HCT116 (cell line): ENCODE data around the gene ESD. TPM values are rescaled to one million over a fixed set of nuclear protein-coding genes. Genes with fewer than 3 reads are reported as not detected.

Source experiments
- ATAC-seq: fragments of 200-7000 bp; cut with Tn5 transposase; 2 replicates; pipeline ENCODE4 v1.9.1; 2020; ENCODE audit warnings: mild to moderate bottlenecking, moderate library complexity
- BruUV-seq: library from RNA; stranded (reverse); fragments of 400-500 nt; replicated peaks from 2 replicates; lab custom pipeline; 2021; lab: Mats Ljungman, UMichigan
- CTCF ChIA-PET: fragments of 300-600 bp; sonication (Branson Sonifier 250); formaldehyde crosslinking; loops from one replicate; lab custom pipeline; 2021; ENCODE audit warnings: antibody characterized with exemption; lab: Charles Lee
- POLR2A ChIA-PET: fragments of 300-600, 350-600 bp; sonication (Branson Sonifier 250); formaldehyde crosslinking; loops from one replicate; lab custom pipeline; 2021; ENCODE audit warnings: antibody characterized with exemption; lab: Charles Lee
- RAD21 ChIA-PET, 2 experiments: fragments of 300-600 bp; sonication (Branson Sonifier 250); formaldehyde crosslinking; loops; one replicate each; lab custom pipeline; 2023; ENCODE audit warnings: low total read pairs in 2 of 2; ENCODE audit not compliant: uncharacterized antibody in 2 of 2, unreplicated experiment in 2 of 2, low non-redundant PET in 1 of 2; lab: Charles Lee
- DNase-seq: peaks from one replicate; pipeline ENCODE4 v3.0.0-alpha.2; 2010; ENCODE audit warnings: low read depth, low spot score
- H2AFZ ChIP-seq: fragments of 200-600 bp; shearing (Covaris generic), sonication (generic); 2 replicates; pipeline ENCODE4 v1.6.1; 2017; ENCODE audit warnings: low read depth, mixed run types, mixed read lengths, antibody characterized with exemption, low read length; ENCODE audit not compliant: poor library complexity, severe bottlenecking
- H3K27ac ChIP-seq: 2 replicates; pipeline ENCODE4 v1.5.1; 2012; ENCODE audit warnings: low read depth, low read length
- H3K27me3 ChIP-seq: fragments of 200-600 bp; sonication (generic); 2 replicates; pipeline ENCODE4 v1.6.1; 2016; ENCODE audit warnings: mixed run types, low read length, mixed read lengths; ENCODE audit not compliant: insufficient read depth
- H3K36me3 ChIP-seq, 2 experiments: fragments of 200-500 bp in 1 of 2; fragments of 200-600 bp in 1 of 2; sonication (Bioruptor generic) in 1 of 2; sonication (generic) in 1 of 2; 2 replicates each; pipeline versions ENCODE4 v1.5.1 to v1.6.1; 2014 to 2016; ENCODE audit warnings: low read length in 2 of 2, inconsistent platforms in 1 of 2, mixed read lengths in 1 of 2, mixed run types in 1 of 2; ENCODE audit not compliant: insufficient read depth in 2 of 2, control insufficient read depth in 1 of 2
- H3K4me1 ChIP-seq, 2 experiments: fragments of 200-600 bp in 1 of 2; sonication (generic) in 1 of 2; 2 replicates each; pipeline versions ENCODE4 v1.5.1 to v1.6.1; 2012 to 2017; ENCODE audit warnings: low read length in 2 of 2, inconsistent platforms in 1 of 2, mild to moderate bottlenecking in 1 of 2, mixed read lengths in 1 of 2, mixed run types in 1 of 2, moderate library complexity in 1 of 2; ENCODE audit not compliant: insufficient read depth in 2 of 2, control insufficient read depth in 1 of 2
- H3K4me2 ChIP-seq: fragments of 200-600 bp; sonication (generic); 2 replicates; pipeline ENCODE4 v1.6.1; 2017; ENCODE audit warnings: mixed run types, low read length, mixed read lengths
- H3K4me3 ChIP-seq, 2 experiments: fragments of 200-600 bp in 1 of 2; sonication (generic) in 1 of 2; replicated peaks in 1 of 2; 2 replicates each; pipeline ENCODE4 v1.5.1; 2011 to 2016; ENCODE audit warnings: low read length in 2 of 2, control low read depth in 1 of 2, low read depth in 1 of 2, mild to moderate bottlenecking in 1 of 2, mixed read lengths in 1 of 2, mixed run types in 1 of 2
- H3K79me2 ChIP-seq: fragments of 200-600 bp; sonication (generic); 2 replicates; pipeline ENCODE4 v1.6.1; 2017; ENCODE audit warnings: mild to moderate bottlenecking, mixed run types, low read length, moderate library complexity, mixed read lengths; ENCODE audit not compliant: insufficient read depth
- H3K9ac ChIP-seq: fragments of 200-600 bp; sonication (generic); 2 replicates; pipeline ENCODE4 v1.6.1; 2016; ENCODE audit warnings: low read length, mixed read lengths
- H3K9me2 ChIP-seq: fragments of 200-600 bp; sonication (generic), shearing (Covaris generic); 2 replicates; pipeline ENCODE4 v1.6.1; 2017; ENCODE audit warnings: mixed run types, mild to moderate bottlenecking, moderate library complexity; ENCODE audit not compliant: insufficient read depth
- H3K9me3 ChIP-seq, 2 experiments: fragments of 200-500 bp in 1 of 2; fragments of 200-600 bp in 1 of 2; sonication (Bioruptor generic) in 1 of 2; sonication (generic) in 1 of 2; 2 replicates each; pipeline ENCODE4 v1.6.1; 2014 to 2017; ENCODE audit warnings: low read length in 2 of 2, mixed read lengths in 2 of 2, inconsistent platforms in 1 of 2, low read depth in 1 of 2, mild to moderate bottlenecking in 1 of 2, mixed run types in 1 of 2, moderate library complexity in 1 of 2; ENCODE audit not compliant: control insufficient read depth in 1 of 2, insufficient read depth in 1 of 2
- H4K20me1 ChIP-seq: fragments of 200-600 bp; sonication (generic), shearing (Covaris generic); 2 replicates; pipeline ENCODE4 v1.6.1; 2017; ENCODE audit warnings: mixed run types, mild to moderate bottlenecking, moderate library complexity; ENCODE audit not compliant: insufficient read depth
- CEBPB ChIP-seq: IDR thresholded peaks from 2 replicates; pipeline ENCODE4 v1.6.1; 2012; ENCODE audit warnings: low read depth
- EGR1 ChIP-seq: IDR thresholded peaks from 2 replicates; pipeline ENCODE4 v1.6.1; 2012; ENCODE audit warnings: low read depth
- ELF1 ChIP-seq: IDR thresholded peaks from 2 replicates; pipeline ENCODE4 v1.6.1; 2012; ENCODE audit warnings: low read depth, borderline replicate concordance
- EZH2phosphoT487 ChIP-seq: fragments of 200-600 bp; IDR thresholded peaks from 2 replicates; pipeline ENCODE4 v1.6.1; 2018; ENCODE audit warnings: antibody characterized with exemption, borderline replicate concordance
- FOSL1 ChIP-seq: IDR thresholded peaks from 2 replicates; pipeline ENCODE4 v1.6.1; 2012; ENCODE audit warnings: low read depth
- JUND ChIP-seq: IDR thresholded peaks from 2 replicates; pipeline ENCODE4 v1.6.1; 2012
- POLR2A ChIP-seq: IDR thresholded peaks from 2 replicates; pipeline ENCODE4 v1.7.0; 2011; ENCODE audit warnings: borderline replicate concordance; ENCODE audit not compliant: insufficient read depth, insufficient read length; ENCODE audit errors: extremely low read depth
- RAD21 ChIP-seq: IDR thresholded peaks from 2 replicates; pipeline ENCODE4 v1.6.1; 2012; ENCODE audit warnings: low read depth, mild to moderate bottlenecking
- SP1 ChIP-seq: IDR thresholded peaks from 2 replicates; pipeline ENCODE4 v1.6.1; 2012; ENCODE audit warnings: low read depth
- TCF7L2 ChIP-seq: IDR thresholded peaks from 2 replicates; pipeline ENCODE4 v1.7.0; 2011; ENCODE audit warnings: borderline replicate concordance, inconsistent platforms; ENCODE audit not compliant: insufficient read depth, insufficient read length; ENCODE audit errors: extremely low read depth
- YY1 ChIP-seq: IDR thresholded peaks from 2 replicates; pipeline ENCODE4 v1.6.1; 2011; ENCODE audit warnings: low read length, low read depth, moderate library complexity, mild to moderate bottlenecking; ENCODE audit not compliant: insufficient replicate concordance; ENCODE audit errors: extremely low read depth
- ZBTB33 ChIP-seq: IDR thresholded peaks from 2 replicates; pipeline ENCODE4 v1.6.1; 2011; ENCODE audit warnings: mild to moderate bottlenecking, low read length, moderate library complexity; ENCODE audit not compliant: insufficient replicate concordance; ENCODE audit errors: extremely low read depth
- ZFX ChIP-seq: fragments of 450-650 bp; IDR thresholded peaks from 2 replicates; pipeline ENCODE4 v1.6.1; 2017
- ZNF274 ChIP-seq: fragments of 200-500 bp; sonication (Bioruptor generic); IDR thresholded peaks from 2 replicates; pipeline ENCODE4 v1.6.1; 2014; ENCODE audit warnings: mild to moderate bottlenecking, low read depth, low read length, inconsistent platforms
- intact Hi-C: fragments of 100-400 bp; cut with micrococcal nuclease; formaldehyde crosslinking; loops from 2 replicates; pipeline ENCODE4 v1.10.0; 2022
- total RNA-seq: library from RNA; stranded (reverse); gene quantifications from one replicate; pipeline ENCODE4 v1.2.1, GENCODE V29; 2021; ENCODE audit not compliant: unreplicated experiment
- TF ChIP-seq, protein P1 (sequence below): IDR thresholded peaks from 2 replicates; pipeline ENCODE4 v1.6.1; 2012; ENCODE audit warnings: low read depth
- TF ChIP-seq, protein P2 (sequence below): IDR thresholded peaks from 2 replicates; pipeline ENCODE4 v1.6.1; 2012

ESD gene
- total RNA-seq, 1 experiment from 2014 or later, result 111 TPM

DNA sequence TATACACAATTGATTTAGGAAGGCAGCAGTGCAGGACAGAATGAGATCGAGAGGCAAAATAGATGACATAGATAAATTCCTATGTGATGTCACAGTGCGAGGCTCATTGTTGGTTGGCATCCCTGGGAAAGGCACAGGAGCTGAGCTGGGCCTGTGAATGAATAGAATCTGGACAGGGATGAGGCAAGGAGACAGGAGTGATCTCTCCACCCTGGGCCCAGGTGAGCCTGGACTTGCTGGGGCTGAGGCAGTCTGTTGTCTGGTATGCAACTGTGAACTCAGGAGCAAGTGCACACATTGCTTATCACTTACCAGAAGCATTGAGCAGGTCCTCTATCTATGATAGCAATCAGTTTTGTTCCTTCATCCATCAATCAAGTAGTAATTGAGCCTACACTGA, 48.2 kb upstream of the ESD start:
- no peaks in the 10 kb centered on the region for H3K36me3 ChIP-seq
- RAD21 ChIA-PET, result no interaction called here
- H4K20me1 ChIP-seq, result no peaks in the 10 kb centered on the region
- H3K4me3 ChIP-seq, result no peak overlapping the region
- no peak overlapping the region for H3K4me2 ChIP-seq
- no peaks in the 10 kb centered on the region for H3K9me2 ChIP-seq
- H3K79me2 ChIP-seq, result no peaks in the 10 kb centered on the region
- no peaks in the 10 kb centered on the region for H3K9me3 ChIP-seq
- no peak overlapping the region for H2AFZ ChIP-seq
- CTCF ChIA-PET, result no interaction called here
- TF ChIP-seq CEBPB, result no peak
- TF ChIP-seq, protein P1, sequence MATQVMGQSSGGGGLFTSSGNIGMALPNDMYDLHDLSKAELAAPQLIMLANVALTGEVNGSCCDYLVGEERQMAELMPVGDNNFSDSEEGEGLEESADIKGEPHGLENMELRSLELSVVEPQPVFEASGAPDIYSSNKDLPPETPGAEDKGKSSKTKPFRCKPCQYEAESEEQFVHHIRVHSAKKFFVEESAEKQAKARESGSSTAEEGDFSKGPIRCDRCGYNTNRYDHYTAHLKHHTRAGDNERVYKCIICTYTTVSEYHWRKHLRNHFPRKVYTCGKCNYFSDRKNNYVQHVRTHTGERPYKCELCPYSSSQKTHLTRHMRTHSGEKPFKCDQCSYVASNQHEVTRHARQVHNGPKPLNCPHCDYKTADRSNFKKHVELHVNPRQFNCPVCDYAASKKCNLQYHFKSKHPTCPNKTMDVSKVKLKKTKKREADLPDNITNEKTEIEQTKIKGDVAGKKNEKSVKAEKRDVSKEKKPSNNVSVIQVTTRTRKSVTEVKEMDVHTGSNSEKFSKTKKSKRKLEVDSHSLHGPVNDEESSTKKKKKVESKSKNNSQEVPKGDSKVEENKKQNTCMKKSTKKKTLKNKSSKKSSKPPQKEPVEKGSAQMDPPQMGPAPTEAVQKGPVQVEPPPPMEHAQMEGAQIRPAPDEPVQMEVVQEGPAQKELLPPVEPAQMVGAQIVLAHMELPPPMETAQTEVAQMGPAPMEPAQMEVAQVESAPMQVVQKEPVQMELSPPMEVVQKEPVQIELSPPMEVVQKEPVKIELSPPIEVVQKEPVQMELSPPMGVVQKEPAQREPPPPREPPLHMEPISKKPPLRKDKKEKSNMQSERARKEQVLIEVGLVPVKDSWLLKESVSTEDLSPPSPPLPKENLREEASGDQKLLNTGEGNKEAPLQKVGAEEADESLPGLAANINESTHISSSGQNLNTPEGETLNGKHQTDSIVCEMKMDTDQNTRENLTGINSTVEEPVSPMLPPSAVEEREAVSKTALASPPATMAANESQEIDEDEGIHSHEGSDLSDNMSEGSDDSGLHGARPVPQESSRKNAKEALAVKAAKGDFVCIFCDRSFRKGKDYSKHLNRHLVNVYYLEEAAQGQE, result no peak
- no peak for TF ChIP-seq TCF7L2
- no peak for TF ChIP-seq JUND
- no peak for TF ChIP-seq SP1
- no peak for TF ChIP-seq EZH2phosphoT487
- TF ChIP-seq YY1, result no peak
- no peak for TF ChIP-seq POLR2A
- TF ChIP-seq RAD21, result no peak
- TF ChIP-seq, protein P2, sequence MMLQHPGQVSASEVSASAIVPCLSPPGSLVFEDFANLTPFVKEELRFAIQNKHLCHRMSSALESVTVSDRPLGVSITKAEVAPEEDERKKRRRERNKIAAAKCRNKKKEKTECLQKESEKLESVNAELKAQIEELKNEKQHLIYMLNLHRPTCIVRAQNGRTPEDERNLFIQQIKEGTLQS, result no peak
- TF ChIP-seq ZNF274, result no peak
- no peak for TF ChIP-seq EGR1
- no peak for TF ChIP-seq ELF1
- TF ChIP-seq FOSL1, result no peak
- TF ChIP-seq ZBTB33, result no peak
- no peak for TF ChIP-seq ZFX
- POLR2A ChIA-PET, result no interaction called here
- no peak for DNase-seq
- no peak overlapping the region for H3K9ac ChIP-seq
- BruUV-seq, result no TSS peak
- intact Hi-C loops, result no loop called here
- H3K27me3 ChIP-seq, result peaks cover 41% of the 10 kb centered on the region
- H3K27ac ChIP-seq, result no peak overlapping the region
- H3K4me1 ChIP-seq, result no peaks in the 10 kb centered on the region
- no peak for ATAC-seq
